Measurements from ENCODE around the gene SHC2.
"Not testable (repeated sequence)": the region's sequence is repeated elsewhere in the genome, so short reads cannot be mapped to it uniquely, and the experiment has no call there.

SHC2 gene

DNA sequence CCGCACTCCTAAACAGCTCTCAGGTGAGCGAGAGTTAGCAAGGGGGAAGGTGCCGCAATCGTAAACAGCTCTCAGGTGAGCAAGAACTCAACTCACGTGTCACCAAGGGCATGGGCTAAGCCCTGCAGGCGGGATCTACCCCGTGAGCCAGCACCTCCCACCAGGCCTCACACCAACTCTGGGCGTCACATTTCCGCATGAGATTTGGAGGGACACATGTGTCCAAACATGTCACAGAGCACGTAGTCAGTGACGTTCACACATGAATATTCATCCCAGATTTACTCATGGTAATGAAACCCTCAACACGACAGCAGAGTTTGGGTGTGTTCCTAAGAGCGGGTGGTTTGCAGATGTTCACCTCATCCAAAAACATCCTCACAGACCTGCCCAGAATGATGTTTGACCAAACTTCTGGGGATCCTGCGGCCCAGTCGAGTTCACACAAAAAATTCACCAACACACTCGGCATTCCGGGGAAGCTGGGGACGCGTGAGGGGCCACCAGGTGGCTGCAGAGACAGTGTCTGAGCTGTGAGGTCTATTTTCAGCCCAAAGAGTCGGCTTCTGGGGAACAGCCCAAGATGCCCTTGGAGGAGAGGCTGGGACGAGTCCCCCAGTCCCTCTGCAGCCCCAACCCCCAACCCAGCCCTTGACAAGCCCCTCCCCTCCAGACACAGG, 71.4 kb downstream of the SHC2 start:
- Mint-ChIP-seq H3K4me1 (peaks cover 6% of the 10 kb centered on the region), H3K27me3 (ENCODE audit: low read depth) (peaks cover 9% of the 10 kb centered on the region), H3K4me3 (no peak overlapping the region), H3K9me3 (peaks cover 8% of the 10 kb centered on the region), H3K36me3 (ENCODE audit: low read depth) (no peaks in the 10 kb centered on the region), H3K27ac (no peak overlapping the region)
- TF ChIP-seq, protein P1, sequence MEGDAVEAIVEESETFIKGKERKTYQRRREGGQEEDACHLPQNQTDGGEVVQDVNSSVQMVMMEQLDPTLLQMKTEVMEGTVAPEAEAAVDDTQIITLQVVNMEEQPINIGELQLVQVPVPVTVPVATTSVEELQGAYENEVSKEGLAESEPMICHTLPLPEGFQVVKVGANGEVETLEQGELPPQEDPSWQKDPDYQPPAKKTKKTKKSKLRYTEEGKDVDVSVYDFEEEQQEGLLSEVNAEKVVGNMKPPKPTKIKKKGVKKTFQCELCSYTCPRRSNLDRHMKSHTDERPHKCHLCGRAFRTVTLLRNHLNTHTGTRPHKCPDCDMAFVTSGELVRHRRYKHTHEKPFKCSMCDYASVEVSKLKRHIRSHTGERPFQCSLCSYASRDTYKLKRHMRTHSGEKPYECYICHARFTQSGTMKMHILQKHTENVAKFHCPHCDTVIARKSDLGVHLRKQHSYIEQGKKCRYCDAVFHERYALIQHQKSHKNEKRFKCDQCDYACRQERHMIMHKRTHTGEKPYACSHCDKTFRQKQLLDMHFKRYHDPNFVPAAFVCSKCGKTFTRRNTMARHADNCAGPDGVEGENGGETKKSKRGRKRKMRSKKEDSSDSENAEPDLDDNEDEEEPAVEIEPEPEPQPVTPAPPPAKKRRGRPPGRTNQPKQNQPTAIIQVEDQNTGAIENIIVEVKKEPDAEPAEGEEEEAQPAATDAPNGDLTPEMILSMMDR (IDR thresholded peaks at IDR 0.05; ENCODE audit: unreplicated experiment in 3 of 3) = no peak

DNA sequence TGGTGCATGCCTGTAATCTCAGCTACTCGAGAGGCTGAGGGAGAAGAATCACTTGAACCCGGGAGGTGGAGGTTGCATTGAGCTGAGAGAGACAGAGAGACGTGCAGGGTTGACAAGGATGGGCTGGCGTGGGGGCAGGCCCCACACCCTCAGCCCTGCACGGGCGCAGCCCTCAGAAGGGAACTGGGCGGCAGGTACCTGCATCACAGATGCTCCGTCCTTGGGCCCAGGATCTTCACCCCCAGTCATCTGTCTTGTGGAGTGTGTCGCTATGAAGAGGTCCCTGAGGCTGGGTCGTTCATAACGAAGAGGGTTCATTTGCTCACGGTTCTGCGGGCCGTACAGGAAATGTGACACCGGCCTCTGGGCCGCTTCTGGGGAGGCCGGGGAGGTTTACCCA, 72.1 kb downstream of the SHC2 start:
- Mint-ChIP-seq H3K4me3 (no peak overlapping the region), H3K9me3 (peaks cover 8% of the 10 kb centered on the region), H3K4me1 (peaks cover 6% of the 10 kb centered on the region), H3K36me3 (ENCODE audit: low read depth) (no peaks in the 10 kb centered on the region), H3K27me3 (ENCODE audit: low read depth) (peaks cover 15% of the 10 kb centered on the region), H3K27ac (no peak overlapping the region)
- TF ChIP-seq, protein P1 (IDR thresholded peaks at IDR 0.05; ENCODE audit: unreplicated experiment in 3 of 3) = no peak

DNA sequence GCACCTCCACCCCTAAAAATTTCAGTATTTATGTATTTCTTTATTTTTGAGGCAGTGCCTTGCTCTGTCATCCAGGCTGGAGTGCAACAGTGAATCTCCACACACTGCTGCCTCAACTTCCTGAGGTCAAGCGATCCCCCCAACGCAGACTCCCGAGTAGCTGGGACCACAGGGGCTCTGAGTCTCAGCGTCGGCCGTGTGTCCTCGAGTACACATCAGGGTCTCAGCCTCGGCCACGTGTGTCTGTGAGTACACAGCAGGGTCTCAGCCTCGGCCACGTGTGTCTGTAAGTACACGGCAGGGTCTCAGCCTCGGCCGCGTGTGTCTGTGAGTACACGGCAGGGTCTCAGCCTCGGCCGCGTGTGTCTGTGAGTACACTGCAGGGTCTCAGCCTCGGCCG, 73.1 kb downstream of the SHC2 start:
- Mint-ChIP-seq H3K27me3 (ENCODE audit: low read depth) (peaks cover 20% of the 10 kb centered on the region), H3K4me3 (no peak overlapping the region), H3K9me3 (peaks cover 5% of the 10 kb centered on the region), H3K4me1 (peaks cover 6% of the 10 kb centered on the region), H3K36me3 (ENCODE audit: low read depth) (peaks cover 4% of the 10 kb centered on the region), H3K27ac (no peak overlapping the region)
- TF ChIP-seq, protein P1 (IDR thresholded peaks at IDR 0.05; ENCODE audit: unreplicated experiment in 3 of 3) = no peak

DNA sequence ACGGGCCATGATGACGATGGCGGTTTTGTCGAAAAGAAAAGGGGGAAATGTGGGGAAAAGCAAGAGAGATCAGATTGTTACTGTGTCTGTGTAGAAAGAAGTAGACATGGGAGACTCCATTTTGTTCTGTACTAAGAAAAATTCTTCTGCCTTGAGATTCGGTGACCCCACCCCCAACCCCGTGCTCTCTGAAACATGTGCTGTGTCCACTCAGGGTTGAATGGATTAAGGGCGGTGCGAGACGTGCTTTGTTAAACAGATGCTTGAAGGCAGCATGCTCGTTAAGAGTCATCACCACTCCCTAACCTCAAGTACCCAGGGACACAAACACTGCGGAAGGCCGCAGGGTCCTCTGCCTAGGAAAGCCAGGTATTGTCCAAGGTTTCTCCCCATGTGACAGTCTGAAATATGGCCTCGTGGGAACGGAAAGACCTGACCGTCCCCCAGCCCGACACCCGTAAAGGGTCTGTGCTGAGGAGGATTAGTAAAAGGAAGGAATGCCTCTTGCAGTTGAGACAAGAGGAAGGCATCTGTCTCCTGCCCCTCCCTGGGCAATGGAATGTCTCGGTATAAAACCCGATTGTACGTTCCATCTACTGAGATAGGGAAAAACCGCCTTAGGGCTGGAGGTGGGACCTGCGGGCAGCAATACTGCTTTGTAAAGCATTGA, 74.1 kb downstream of the SHC2 start:
- H3K9me3 Mint-ChIP-seq; H3K4me1 Mint-ChIP-seq; H3K36me3 Mint-ChIP-seq (ENCODE audit: low read depth); H3K27ac Mint-ChIP-seq; H3K4me3 Mint-ChIP-seq: not testable (repeated sequence)
- peaks cover 20% of the 10 kb centered on the region for H3K27me3 Mint-ChIP-seq (ENCODE audit: low read depth)

DNA sequence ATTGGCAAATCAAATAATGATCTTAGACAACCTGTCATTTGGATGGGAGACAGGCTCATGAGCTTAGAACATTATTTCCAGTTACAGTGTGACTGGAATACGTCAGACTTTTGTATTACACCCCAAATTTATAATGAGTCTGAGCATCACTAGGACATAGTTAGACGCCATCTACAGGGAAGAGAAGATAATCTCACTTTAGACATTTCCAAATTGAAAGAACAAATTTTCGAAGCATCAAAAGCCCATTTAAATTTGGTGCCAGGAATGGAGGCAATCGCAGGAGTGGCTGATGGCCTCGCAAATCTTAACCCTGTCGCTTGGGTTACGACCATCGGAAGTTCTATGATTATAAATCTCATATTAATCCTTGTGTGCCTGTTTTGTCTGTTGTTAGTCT, 74.6 kb downstream of the SHC2 start:
- not testable (repeated sequence) for H3K4me1 Mint-ChIP-seq; H3K27ac Mint-ChIP-seq; H3K36me3 Mint-ChIP-seq (ENCODE audit: low read depth); H3K9me3 Mint-ChIP-seq; H3K4me3 Mint-ChIP-seq
- H3K27me3 Mint-ChIP-seq (ENCODE audit: low read depth) = peaks cover 20% of the 10 kb centered on the region
- TF ChIP-seq, protein P1 (IDR thresholded peaks at IDR 0.05; ENCODE audit: unreplicated experiment in 3 of 3) = peak in 2 of 3 experiments; percentile 12 to 23

DNA sequence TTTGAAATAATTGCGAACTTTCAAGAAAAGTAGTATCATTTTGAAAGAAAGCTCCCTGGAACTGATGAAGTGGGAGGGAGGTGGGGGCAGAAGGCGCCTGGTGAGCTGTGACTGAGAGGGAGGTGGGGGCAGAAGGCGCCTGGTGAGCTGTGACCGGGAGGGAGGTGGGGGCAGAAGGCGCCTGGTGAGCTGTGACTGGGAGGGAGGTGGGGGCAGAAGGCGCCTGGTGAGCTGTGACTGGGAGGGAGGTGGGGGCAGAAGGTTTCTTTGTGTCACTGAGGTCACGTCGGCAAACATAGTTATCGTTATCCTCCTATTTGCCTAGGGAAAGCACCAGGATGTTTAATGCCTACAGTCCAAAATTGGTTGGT, 76.0 kb downstream of the SHC2 start:
- Mint-ChIP-seq H3K27me3 (ENCODE audit: low read depth) (peaks cover 27% of the 10 kb centered on the region), H3K9me3 (peaks cover 3% of the 10 kb centered on the region), H3K4me3 (no peak overlapping the region), H3K27ac (peak overlapping the region in 2 of 3 experiments; percentile 56 to 75), H3K36me3 (ENCODE audit: low read depth) (peaks cover 4% of the 10 kb centered on the region), H3K4me1 (peaks cover 6% of the 10 kb centered on the region)
- TF ChIP-seq, protein P1 (IDR thresholded peaks at IDR 0.05; ENCODE audit: unreplicated experiment in 3 of 3) = no peak

All from nephron (organoid).